HUES64 (cell line): ENCODE results near the gene VKORC1.

ENCODE experiments used
- H3K27ac ChIP-seq: 2 replicates; pipeline ENCODE4 v1.7.0; 2013; ENCODE audit warnings: low read depth, low read length, inconsistent platforms
- H3K27me3 ChIP-seq: 2 replicates; pipeline ENCODE4 v1.6.1; 2013; ENCODE audit warnings: mild to moderate bottlenecking, low read length; ENCODE audit not compliant: insufficient read depth
- H3K36me3 ChIP-seq: 2 replicates; pipeline ENCODE4 v1.6.1; 2013; ENCODE audit warnings: mild to moderate bottlenecking, low read length; ENCODE audit not compliant: insufficient read depth
- H3K4me1 ChIP-seq: 2 replicates; pipeline ENCODE4 v1.6.1; 2013; ENCODE audit warnings: mild to moderate bottlenecking, low read length, moderate library complexity; ENCODE audit not compliant: insufficient read depth
- H3K4me3 ChIP-seq: 2 replicates; pipeline ENCODE4 v1.5.1; 2013; ENCODE audit warnings: mild to moderate bottlenecking, low read length, moderate library complexity
- H3K9ac ChIP-seq: 2 replicates; pipeline ENCODE4 v1.6.1; 2013; ENCODE audit warnings: mild to moderate bottlenecking, low read depth, low read length
- H3K9me3 ChIP-seq: 2 replicates; pipeline ENCODE4 v1.6.1; 2013; ENCODE audit warnings: low read depth, low read length; ENCODE audit not compliant: insufficient read depth
- WGBS: fragments of 150-250, 120-280 bp; methylation state at CpG from one replicate; pipeline ENCODE4 v1.1.7; 2013; ENCODE audit warnings: missing lambda C conversion rate; 5-methylcytosine and 5-hydroxymethylcytosine counted together

Gene VKORC1

DNA sequence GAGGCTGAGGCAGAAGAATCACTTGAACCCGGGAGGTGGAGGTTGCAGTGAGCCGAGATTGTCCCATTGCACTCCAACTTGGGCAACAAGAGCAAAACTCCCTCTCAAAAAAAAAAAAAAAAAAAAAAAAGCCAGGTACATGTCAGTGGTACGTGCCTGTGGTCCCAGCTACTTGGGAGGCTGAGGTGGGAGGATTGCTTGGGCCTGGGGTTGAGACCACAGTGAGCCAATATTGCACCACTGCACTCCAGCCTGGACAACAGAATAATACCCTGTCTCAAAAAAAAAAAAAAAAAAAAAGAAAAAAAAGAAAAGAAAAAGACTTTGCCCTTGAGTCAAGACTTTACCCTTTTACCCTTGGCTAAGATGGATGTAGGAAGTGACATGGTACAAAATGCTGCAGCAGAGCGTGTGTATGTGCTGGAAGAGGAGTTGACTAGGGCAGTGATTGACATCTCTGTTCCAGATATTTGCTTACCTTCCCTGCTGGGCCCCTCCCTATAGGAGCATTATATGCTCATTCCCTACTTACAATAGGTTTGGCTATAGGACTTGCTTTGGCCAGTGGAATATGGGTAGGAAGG, 50.6 kb downstream of the VKORC1 start:
- no peak overlapping the region for H3K9ac ChIP-seq
- no peaks in the 10 kb centered on the region for H3K27me3 ChIP-seq
- H3K36me3 ChIP-seq: peaks cover 6% of the 10 kb centered on the region; the same call in 1 of the 2 replicates
- H3K9me3 ChIP-seq: no peaks in the 10 kb centered on the region
- no peak overlapping the region for H3K4me3 ChIP-seq
- H3K4me1 ChIP-seq: no peaks in the 10 kb centered on the region
- no peak overlapping the region for H3K27ac ChIP-seq
- WGBS: 96% methylated on average over 4 of the region's 4 CpGs

- 90% methylated on average over 1 of the region's 1 CpG for WGBS
Measured at GRCh38 chr16:31043352-31043751, 51.2 kb downstream of the VKORC1 start.

GRCh38 chr16:31042866-31043265, 51.7 kb downstream of the VKORC1 start:
- no peaks in the 10 kb centered on the region for H3K9me3 ChIP-seq
- no peak overlapping the region for H3K9ac ChIP-seq
- no peaks in the 10 kb centered on the region for H3K4me1 ChIP-seq
- H3K27ac ChIP-seq: no peak overlapping the region; the same call in 1 of the 2 replicates
- H3K27me3 ChIP-seq: no peaks in the 10 kb centered on the region
- peaks cover 6% of the 10 kb centered on the region; the same call in 1 of the 2 replicates for H3K36me3 ChIP-seq
- H3K4me3 ChIP-seq: peak overlapping the region; percentile 35; the same call in 1 of the 2 replicates
- 91% methylated on average over 10 of the region's 10 CpGs for WGBS

More at GRCh38 chr16:31043352-31043751, 51.2 kb downstream of the VKORC1 start:
- Histone ChIP-seq H3K27me3 (no peaks in the 10 kb centered on the region), H3K27ac (no peak overlapping the region), H3K36me3 (peaks cover 6% of the 10 kb centered on the region; the same call in 1 of the 2 replicates), H3K4me3 (no peak overlapping the region), H3K9me3 (no peaks in the 10 kb centered on the region), H3K4me1 (no peaks in the 10 kb centered on the region), H3K9ac (no peak overlapping the region)
